Fibroblast of villous mesenchyme (primary cell): ENCODE results near the gene HIPK1. TPM values are rescaled to one million over a fixed set of nuclear protein-coding genes. Genes with fewer than 3 reads are reported as not detected.

Experiments used
- DNase-seq: peaks from one replicate; pipeline ENCODE4 v3.0.0-alpha.2; 2010; ENCODE audit warnings: low read depth
- H3K4me3 ChIP-seq: 2 replicates; pipeline ENCODE4 v1.5.1; 2011; ENCODE audit warnings: low read depth, mild to moderate bottlenecking, low read length
- total RNA-seq: library from RNA; depleted of rRNA; stranded (reverse); fragments of >200 nt; gene quantifications from 2 replicates; pipeline ENCODE4 v1.2.3, GENCODE V29; 2012
- TF ChIP-seq, protein P1 (sequence below): IDR thresholded peaks from 2 replicates; pipeline ENCODE4 v1.5.1; 2012; ENCODE audit warnings: low read depth, mild to moderate bottlenecking, low read length; ENCODE audit not compliant: insufficient read depth

Gene HIPK1
- total RNA-seq, 1 donor: 32.4 TPM

DNA sequence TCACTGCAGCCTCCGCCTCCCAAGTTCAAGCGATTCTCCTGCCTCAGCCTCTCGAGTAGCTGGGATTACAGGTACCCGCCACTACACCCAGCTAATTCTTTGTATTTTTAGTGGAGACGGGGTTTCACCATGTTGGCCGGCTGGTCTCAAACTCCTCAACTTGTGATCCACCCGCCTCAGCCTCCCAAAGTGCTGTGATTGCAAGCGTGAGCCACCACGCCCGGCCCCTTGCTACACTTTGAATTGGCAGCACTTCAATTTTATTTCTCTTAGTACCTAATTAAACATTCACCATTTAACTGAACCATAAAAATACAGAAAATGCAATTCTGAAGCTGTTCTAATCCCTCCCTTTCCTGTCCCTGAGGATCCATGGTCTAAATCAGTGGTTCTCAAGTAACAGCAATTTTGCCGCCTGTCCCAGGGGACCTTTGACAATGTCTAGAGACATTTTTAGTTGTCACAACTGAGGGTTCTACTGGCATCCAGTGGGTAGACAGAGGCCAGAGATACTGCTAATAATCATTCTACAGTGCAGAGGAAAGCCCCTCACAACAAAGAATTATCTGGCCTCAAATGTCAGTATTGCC is 37.4 kb upstream of the HIPK1 start:
- TF ChIP-seq, protein P1, sequence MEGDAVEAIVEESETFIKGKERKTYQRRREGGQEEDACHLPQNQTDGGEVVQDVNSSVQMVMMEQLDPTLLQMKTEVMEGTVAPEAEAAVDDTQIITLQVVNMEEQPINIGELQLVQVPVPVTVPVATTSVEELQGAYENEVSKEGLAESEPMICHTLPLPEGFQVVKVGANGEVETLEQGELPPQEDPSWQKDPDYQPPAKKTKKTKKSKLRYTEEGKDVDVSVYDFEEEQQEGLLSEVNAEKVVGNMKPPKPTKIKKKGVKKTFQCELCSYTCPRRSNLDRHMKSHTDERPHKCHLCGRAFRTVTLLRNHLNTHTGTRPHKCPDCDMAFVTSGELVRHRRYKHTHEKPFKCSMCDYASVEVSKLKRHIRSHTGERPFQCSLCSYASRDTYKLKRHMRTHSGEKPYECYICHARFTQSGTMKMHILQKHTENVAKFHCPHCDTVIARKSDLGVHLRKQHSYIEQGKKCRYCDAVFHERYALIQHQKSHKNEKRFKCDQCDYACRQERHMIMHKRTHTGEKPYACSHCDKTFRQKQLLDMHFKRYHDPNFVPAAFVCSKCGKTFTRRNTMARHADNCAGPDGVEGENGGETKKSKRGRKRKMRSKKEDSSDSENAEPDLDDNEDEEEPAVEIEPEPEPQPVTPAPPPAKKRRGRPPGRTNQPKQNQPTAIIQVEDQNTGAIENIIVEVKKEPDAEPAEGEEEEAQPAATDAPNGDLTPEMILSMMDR: no peak
- no peak overlapping the region for H3K4me3 ChIP-seq
- no peak for DNase-seq

DNA sequence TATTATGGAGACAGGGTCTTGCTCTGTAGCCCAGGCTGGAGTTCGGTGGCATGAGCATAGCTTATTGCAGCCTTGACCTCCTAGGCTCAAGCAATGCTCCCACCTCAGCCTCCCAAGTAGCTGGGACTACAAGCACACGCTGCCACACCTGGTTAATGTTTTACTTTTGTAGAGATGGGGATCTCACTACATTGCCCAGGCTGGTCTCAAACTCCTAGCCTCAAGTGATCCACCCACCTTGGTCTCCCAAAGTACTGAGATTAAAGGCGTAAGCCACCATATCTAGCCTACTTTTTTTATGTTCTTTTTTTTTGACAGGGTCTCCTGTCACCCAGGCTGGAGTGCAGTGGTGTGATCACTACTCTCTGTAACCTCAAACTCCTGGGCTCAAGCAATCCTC is 35.9 kb upstream of the HIPK1 start:
- DNase-seq: no peak
- TF ChIP-seq, protein P1: no peak

DNA sequence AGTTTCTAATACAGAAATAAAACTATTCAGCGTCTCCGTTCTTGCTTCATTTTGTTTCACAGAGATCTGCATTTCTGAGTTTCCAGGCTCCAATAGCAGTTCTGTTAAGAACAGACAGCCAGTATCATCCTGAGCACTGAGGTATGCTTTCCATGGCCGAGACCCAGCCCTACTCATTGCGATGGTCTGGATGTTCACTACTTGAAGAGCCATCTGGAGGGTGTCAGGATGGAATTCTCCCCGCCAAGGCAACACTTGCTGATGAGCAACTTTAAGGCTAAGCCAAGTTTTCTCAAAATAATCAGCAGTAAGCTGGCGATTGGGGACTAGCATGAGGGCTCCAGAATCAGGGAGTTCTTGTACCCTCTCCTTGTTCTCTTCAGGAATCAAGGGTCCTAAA is 34.0 kb upstream of the HIPK1 start:
- TF ChIP-seq, protein P1: no peak
- no peak for DNase-seq
- no peak overlapping the region for H3K4me3 ChIP-seq

More for the DNA sequence above, 35.9 kb upstream of the HIPK1 start:
- H3K4me3 ChIP-seq: no peak overlapping the region

DNA sequence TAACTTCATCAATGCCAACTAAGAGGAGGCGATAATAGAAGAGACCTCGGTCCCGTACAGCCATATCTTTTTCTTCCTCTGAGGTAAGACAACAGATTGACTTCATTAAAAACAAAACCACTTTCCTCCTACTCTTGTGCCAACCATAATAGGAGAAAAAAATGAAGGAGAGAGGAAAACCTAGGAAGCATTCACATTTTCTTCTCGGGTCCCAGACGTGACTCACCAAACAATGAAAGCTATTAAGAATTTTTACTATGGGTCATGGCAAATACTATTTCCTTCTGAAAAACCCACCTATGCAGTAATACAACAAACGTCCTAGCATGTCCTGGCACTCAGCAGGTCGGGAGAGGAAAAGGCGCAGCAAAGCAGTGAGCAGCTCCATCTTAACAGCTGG is 33.2 kb upstream of the HIPK1 start:
- H3K4me3 ChIP-seq: no peak overlapping the region
- TF ChIP-seq, protein P1: no peak
- DNase-seq: no peak

DNA sequence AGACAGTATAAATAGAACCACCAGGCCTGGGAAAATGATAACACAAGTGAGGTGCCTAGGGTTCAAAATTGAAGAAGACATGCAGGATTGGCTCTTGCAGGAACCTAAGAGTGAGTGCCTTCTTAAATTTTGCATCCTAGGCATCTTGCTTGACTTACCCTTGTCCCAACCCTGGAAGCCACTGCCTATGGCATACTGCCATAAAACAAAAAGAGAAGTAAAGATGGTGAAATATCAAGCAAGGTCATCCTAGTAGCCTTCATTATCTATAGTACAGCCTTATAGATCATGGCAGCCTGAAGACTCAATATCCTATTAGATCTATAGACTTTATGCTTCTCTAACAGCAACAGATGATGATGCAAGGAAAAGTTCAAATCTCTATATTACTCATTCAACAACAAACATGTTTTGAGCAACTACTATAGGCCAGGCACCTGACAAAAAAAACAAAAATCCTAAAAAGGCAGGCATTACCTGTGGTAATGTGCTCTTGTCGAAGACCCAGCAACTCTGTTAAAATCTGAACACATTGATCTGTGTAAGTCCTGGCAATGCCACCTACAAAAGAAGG is 30.8 kb upstream of the HIPK1 start:
- no peak overlapping the region for H3K4me3 ChIP-seq
- TF ChIP-seq, protein P1: no peak
- DNase-seq: no peak

DNA sequence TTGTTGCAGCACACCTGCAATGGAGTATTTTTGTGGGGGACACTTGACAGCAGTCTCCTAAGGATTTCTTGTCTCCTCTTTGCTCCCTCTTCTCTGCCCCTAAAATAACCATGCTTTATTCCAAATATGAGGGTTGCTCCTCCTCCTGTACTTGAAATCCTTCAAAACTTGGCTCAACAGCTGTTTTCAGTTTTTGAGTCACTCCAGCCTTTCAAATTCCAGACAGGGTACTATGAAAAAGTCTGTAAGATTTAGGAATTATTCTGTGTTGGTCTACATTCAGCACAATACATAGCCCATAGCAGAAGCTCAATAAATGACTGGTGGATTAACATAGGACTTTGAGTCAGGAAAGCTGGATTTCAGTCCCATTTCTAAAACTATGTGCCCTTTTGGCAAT is 30.0 kb upstream of the HIPK1 start:
- no peak overlapping the region for H3K4me3 ChIP-seq
- TF ChIP-seq, protein P1: no peak
- no peak for DNase-seq

DNA sequence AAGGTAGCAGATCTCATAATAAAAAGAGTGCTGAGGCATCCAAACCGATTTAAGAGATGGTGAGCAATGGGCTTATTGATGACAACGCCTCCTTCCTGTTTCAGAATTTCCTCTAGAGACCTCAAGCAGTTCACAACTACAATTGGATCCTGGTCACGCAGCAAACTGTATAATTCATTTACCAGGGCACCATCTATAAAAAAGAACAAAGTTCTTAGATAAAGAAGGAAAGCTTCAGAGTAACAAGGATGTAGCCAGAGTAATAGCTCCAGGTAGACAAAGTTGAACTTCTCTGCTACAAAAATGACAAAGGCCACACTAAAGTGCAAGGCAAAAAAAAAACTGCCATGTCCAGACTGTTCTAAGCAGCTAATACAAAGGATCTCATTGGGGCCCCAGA is 27.9 kb upstream of the HIPK1 start:
- no peak for DNase-seq
- H3K4me3 ChIP-seq: no peak overlapping the region
- TF ChIP-seq, protein P1: no peak
